IMR-90 (cell line): ENCODE measurements around the gene GGTA1. TPM values are rescaled to one million over a fixed set of nuclear protein-coding genes. Genes with fewer than 3 reads are reported as not detected.

ENCODE experiments used
- ATAC-seq: fragments of 200-7000 bp; cut with Tn5 transposase; 2 replicates; pipeline ENCODE4 v1.9.1; 2020; ENCODE audit warnings: low read depth, mild to moderate bottlenecking, moderate library complexity
- BruUV-seq: library from RNA; stranded (reverse); fragments of 400-500 nt; replicated peaks from 2 replicates; lab custom pipeline; 2021; lab: Mats Ljungman, UMichigan
- CTCF ChIA-PET: fragments of 300-600 bp; formaldehyde crosslinking; extraction: SDS; loops from one replicate; lab custom pipeline; 2021; ENCODE audit warnings: antibody characterized with exemption; lab: Yijun Ruan, JAX
- POLR2A ChIA-PET: fragments of 300-600 bp; sonication (Branson Sonifier 250); formaldehyde crosslinking; loops from one replicate; lab custom pipeline; 2022; ENCODE audit warnings: antibody characterized with exemption; ENCODE audit not compliant: unreplicated experiment; lab: Charles Lee
- DNase-seq: peaks from one replicate; pipeline ENCODE4 v3.0.0; 2013
- H2AFZ ChIP-seq: replicated peaks from 2 replicates; pipeline ENCODE3; 2013; ENCODE audit warnings: low read length, mild to moderate bottlenecking; ENCODE audit not compliant: poor library complexity
- H2AK5ac ChIP-seq: 2 replicates; pipeline ENCODE4 v1.6.1; 2013; ENCODE audit warnings: low read depth, low read length, inconsistent platforms
- H2AK9ac ChIP-seq: replicated peaks from 2 replicates; pipeline ENCODE3; 2013; ENCODE audit warnings: mild to moderate bottlenecking, low read depth, low read length, moderate library complexity; ENCODE audit not compliant: poor library complexity
- H2BK120ac ChIP-seq: 2 replicates; pipeline ENCODE4 v1.6.1; 2013; ENCODE audit warnings: low read depth, low read length, inconsistent platforms
- H2BK15ac ChIP-seq: 3 replicates; pipeline ENCODE4 v1.6.1; 2013; ENCODE audit warnings: low read depth, low read length, inconsistent platforms
- H2BK20ac ChIP-seq: 2 replicates; pipeline ENCODE4 v1.6.1; 2013; ENCODE audit warnings: low read depth, mild to moderate bottlenecking, inconsistent platforms, low read length, moderate library complexity
- H2BK5ac ChIP-seq: 2 replicates; pipeline ENCODE4 v1.6.1; 2013; ENCODE audit warnings: mild to moderate bottlenecking, low read depth, low read length, inconsistent platforms; ENCODE audit not compliant: poor library complexity, severe bottlenecking
- H3K14ac ChIP-seq: replicated peaks from 2 replicates; pipeline ENCODE4 v1.6.1; 2013; ENCODE audit warnings: low read depth, low read length, inconsistent platforms
- H3K18ac ChIP-seq: 2 replicates; pipeline ENCODE4 v1.6.1; 2013; ENCODE audit warnings: low read depth, low read length, control low read depth
- H3K23ac ChIP-seq: 2 replicates; pipeline ENCODE4 v1.6.1; 2013; ENCODE audit warnings: low read depth, low read length, inconsistent platforms
- H3K27ac ChIP-seq: 2 replicates; pipeline ENCODE4 v1.5.1; 2013; ENCODE audit warnings: mild to moderate bottlenecking, control low read depth, low read length; ENCODE audit not compliant: insufficient read depth
- H3K27me3 ChIP-seq: 2 replicates; pipeline ENCODE4 v1.6.1; 2013; ENCODE audit warnings: low read length; ENCODE audit not compliant: control insufficient read depth, insufficient read depth
- H3K36me3 ChIP-seq: 2 replicates; pipeline ENCODE4 v1.6.1; 2013; ENCODE audit warnings: low read length, mixed read lengths; ENCODE audit not compliant: control insufficient read depth, insufficient read depth
- H3K4ac ChIP-seq: 2 replicates; pipeline ENCODE4 v1.6.1; 2013; ENCODE audit warnings: low read depth, low read length, inconsistent platforms
- H3K4me1 ChIP-seq: 2 replicates; pipeline ENCODE4 v1.6.1; 2013; ENCODE audit warnings: low read length, mixed read lengths; ENCODE audit not compliant: control insufficient read depth, insufficient read depth
- H3K4me2 ChIP-seq: 2 replicates; pipeline ENCODE4 v1.6.1; 2013; ENCODE audit warnings: low read depth, mild to moderate bottlenecking, control low read depth, low read length, moderate library complexity
- H3K4me3 ChIP-seq: 2 replicates; pipeline ENCODE4 v1.5.1; 2013; ENCODE audit warnings: low read depth, mild to moderate bottlenecking, control low read depth, low read length, moderate library complexity; ENCODE audit not compliant: insufficient read depth
- H3K56ac ChIP-seq: 2 replicates; pipeline ENCODE4 v1.6.1; 2013; ENCODE audit warnings: low read length, inconsistent platforms; ENCODE audit not compliant: insufficient read depth; ENCODE audit errors: extremely low read depth
- H3K79me1 ChIP-seq, 2 experiments: 2 replicates each; pipeline ENCODE4 v1.6.1; 2013; ENCODE audit warnings: low read length in 2 of 2, inconsistent platforms in 1 of 2, low read depth in 1 of 2
- H3K9ac ChIP-seq: 2 replicates; pipeline ENCODE4 v1.6.1; 2013; ENCODE audit warnings: low read depth, low read length, control low read depth
- H3K9me1 ChIP-seq: 2 replicates; pipeline ENCODE4 v1.6.1; 2013; ENCODE audit warnings: low read length, inconsistent platforms; ENCODE audit not compliant: insufficient read depth
- H3K9me3 ChIP-seq: 2 replicates; pipeline ENCODE4 v1.6.1; 2013; ENCODE audit warnings: low read length; ENCODE audit not compliant: control insufficient read depth, insufficient read depth
- H4K20me1 ChIP-seq: 2 replicates; pipeline ENCODE4 v1.6.1; 2013; ENCODE audit warnings: low read length, inconsistent platforms; ENCODE audit not compliant: insufficient read depth
- H4K5ac ChIP-seq: 2 replicates; pipeline ENCODE4 v1.6.1; 2013; ENCODE audit warnings: mild to moderate bottlenecking, low read depth, low read length, control low read depth
- H4K8ac ChIP-seq, 2 experiments: 2 replicates each; pipeline ENCODE4 v1.6.1; 2013; ENCODE audit warnings: low read depth in 2 of 2, low read length in 2 of 2, control low read depth in 1 of 2, inconsistent platforms in 1 of 2
- H4K91ac ChIP-seq: 2 replicates; pipeline ENCODE4 v1.6.1; 2013; ENCODE audit warnings: low read depth, low read length, inconsistent platforms; ENCODE audit not compliant: insufficient read depth
- RAD21 ChIP-seq: IDR thresholded peaks from 2 replicates; pipeline ENCODE4 v1.6.1; 2012; ENCODE audit warnings: low read length, improper control_type of control experiment
- WGBS, 2 experiments: methylation state at CpG; one replicate each; pipeline versions ENCODE4 v1.1.5 to v1.1.7; 2013; ENCODE audit warnings: missing lambda C conversion rate in 2 of 2; ENCODE audit not compliant: insufficient read length in 1 of 2; ENCODE audit errors: extremely low coverage in 2 of 2; 5-methylcytosine and 5-hydroxymethylcytosine counted together
- dilution Hi-C: fragments of 300-500 bp; cut with HindIII; formaldehyde crosslinking; loops from one replicate; pipeline ENCODE4 v1.14.3; 2018; ENCODE audit warnings: low sequenced_read_pairs; ENCODE audit not compliant: unreplicated experiment
- in situ Hi-C: fragments of 300-500 bp; cut with MboI; formaldehyde crosslinking; loops from 3 replicates; pipeline ENCODE4 v1.14.3; 2019; ENCODE audit warnings: low sequenced_read_pairs, inconsistent platforms, mixed read lengths
- intact Hi-C: fragments of 100-400 bp; cut with micrococcal nuclease; formaldehyde crosslinking; loops from 2 replicates; pipeline ENCODE4 v1.10.0; 2022
- polyA plus RNA-seq, 3 experiments: library from polyadenylated mRNA; depleted of rRNA; stranded (reverse); fragments of >200 nt; gene quantifications; 2 replicates each; pipeline ENCODE4 v1.2.3, GENCODE V29; 2012; ENCODE audit warnings: low replicate concordance in 1 of 3
- total RNA-seq: library from RNA; depleted of rRNA; stranded (reverse); fragments of >200 nt; gene quantifications from 2 replicates; pipeline ENCODE4 v1.2.3, GENCODE V29; 2012

The GGTA1 gene
- total and polyA plus RNA-seq, 2 of the 4 experiments (the other 2 are of a cell fraction) = not detected

DNA sequence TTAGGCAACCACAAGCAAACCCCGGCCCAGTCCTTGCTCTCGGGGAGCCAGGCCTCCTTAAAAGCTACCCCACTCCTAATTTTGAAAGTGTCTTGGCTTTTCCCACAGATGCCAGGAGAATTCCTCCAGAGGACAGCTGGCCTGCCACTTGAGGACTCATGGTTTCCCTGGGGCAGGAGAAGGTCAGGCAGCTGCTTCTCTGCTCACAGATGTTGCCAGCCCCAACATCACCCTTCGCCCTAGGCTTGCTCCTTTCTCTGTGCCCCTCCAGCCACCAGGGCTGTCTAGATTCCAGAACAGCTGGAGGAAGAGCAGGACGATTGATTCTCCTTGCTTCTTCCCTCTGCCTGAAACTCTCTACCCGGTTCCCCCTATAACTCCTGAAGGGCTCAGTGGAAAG, 8.5 kb downstream of the GGTA1 start:
- dilution Hi-C loops = no loop called here
- H2BK120ac ChIP-seq = no peak overlapping the region
- H3K9me3 ChIP-seq = peaks cover 2% of the 10 kb centered on the region; the same call in 1 of the 2 replicates
- H3K27me3 ChIP-seq = peaks cover 38% of the 10 kb centered on the region
- no peak overlapping the region for H2AFZ ChIP-seq
- DNase-seq = no peak
- H2BK5ac ChIP-seq = no peak overlapping the region
- H2AK9ac ChIP-seq = no peak overlapping the region
- TF ChIP-seq RAD21 = no peak
- no peak overlapping the region for H4K91ac ChIP-seq
- no TSS peak for BruUV-seq
- no peaks in the 10 kb centered on the region for H3K36me3 ChIP-seq
- intact Hi-C loops = no loop called here
- ChIA-PET CTCF (no interaction called here), POLR2A (no interaction called here)
- H3K79me1 ChIP-seq = no peaks in the 10 kb centered on the region
- H2AK5ac ChIP-seq = no peak overlapping the region
- H4K20me1 ChIP-seq = no peaks in the 10 kb centered on the region
- no peak overlapping the region for H3K23ac ChIP-seq
- no peak overlapping the region for H4K5ac ChIP-seq
- no peak overlapping the region for H3K9ac ChIP-seq
- no peak overlapping the region for H3K4me2 ChIP-seq
- no peak overlapping the region for H3K18ac ChIP-seq
- H2BK15ac ChIP-seq = no peak overlapping the region
- H2BK20ac ChIP-seq = no peak overlapping the region
- no peak overlapping the region for H3K14ac ChIP-seq
- H4K8ac ChIP-seq = no peak overlapping the region
- no peak overlapping the region for H3K27ac ChIP-seq
- H3K4me3 ChIP-seq = no peak overlapping the region
- no peak for ATAC-seq
- no peaks in the 10 kb centered on the region for H3K4me1 ChIP-seq
- no peak overlapping the region for H3K56ac ChIP-seq
- no peak overlapping the region for H3K4ac ChIP-seq
- WGBS, 2 experiments = 28% methylated on average over 2 of the region's 5 CpGs; no CpG with 5 or more reads in 1 of the 2 experiments
- in situ Hi-C loops = no loop called here
- no peaks in the 10 kb centered on the region for H3K9me1 ChIP-seq
